ENCODE measurements around the gene KLHL7.

KLHL7 gene

GRCh38 chr7:23105644-23106056 is at the start of gene KLHL7:
Gene KLHL7, plus strand, starts transcription at chr7:23105785. Its CDS starts 242 bp downstream, at chr7:23106027.
- DNase-seq (ENCODE audit: low spot score) = peak; percentile 94

DNA sequence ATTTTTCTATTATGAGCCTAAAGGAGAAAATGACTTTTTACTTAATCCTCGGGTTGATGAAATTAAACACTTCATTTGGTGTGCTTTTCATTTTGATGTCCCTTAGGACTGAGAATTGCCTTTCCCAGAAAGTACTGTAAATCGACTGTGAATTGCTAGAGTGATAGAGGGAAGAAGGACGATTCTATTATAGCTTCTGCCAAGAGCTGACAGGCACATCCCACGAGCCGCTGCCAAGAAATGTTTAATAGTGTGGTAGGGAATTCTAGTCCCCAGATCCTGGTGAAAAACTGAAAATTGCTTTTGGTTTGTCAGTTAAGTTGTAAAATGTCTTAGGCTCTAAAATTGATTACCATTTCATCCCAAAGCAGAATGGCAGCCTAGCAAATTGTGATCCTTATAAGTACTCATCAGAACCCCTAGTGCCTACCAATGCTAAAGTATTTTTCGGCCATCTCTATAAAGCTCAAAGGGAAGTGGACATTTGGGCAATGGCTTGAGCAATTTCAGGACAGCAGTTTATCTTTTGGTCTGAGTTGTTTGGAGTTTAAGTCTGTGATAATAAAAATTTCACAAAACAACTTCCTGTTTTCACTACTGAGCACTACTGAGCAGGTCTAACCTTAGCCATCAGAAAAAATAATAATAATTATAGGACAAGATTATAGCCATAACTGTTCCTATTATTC is 47.0 kb upstream of the KLHL7 start:
- DNase-seq (ENCODE audit: low spot score) = no peak

DNA sequence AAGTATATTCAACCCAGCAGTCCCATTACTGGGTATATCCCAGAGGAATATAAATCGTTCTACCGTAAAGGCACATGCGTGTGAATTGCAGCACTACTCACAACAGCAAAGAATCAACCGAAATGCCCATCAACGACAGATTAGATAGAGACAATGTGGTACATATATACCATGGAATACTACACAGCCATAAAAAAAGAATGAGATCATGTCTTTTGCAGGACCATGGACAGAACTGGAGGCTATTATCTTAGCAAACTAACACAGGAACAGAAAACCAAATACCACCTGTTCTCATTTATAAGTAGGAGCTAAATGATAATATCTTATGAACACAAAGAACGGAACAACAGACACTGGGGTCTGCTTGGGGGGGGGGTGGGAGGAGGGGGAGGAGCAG is 44.3 kb upstream of the KLHL7 start:
- DNase-seq (ENCODE audit: low spot score) = no peak

GRCh38 chr7:23062452-23062851 is 43.1 kb upstream of the KLHL7 start:
- DNase-seq (ENCODE audit: low spot score) = no peak

GRCh38 chr7:23065974-23066373 is 39.6 kb upstream of the KLHL7 start:
- DNase-seq (ENCODE audit: low spot score) = peak; percentile 94

GRCh38 chr7:23067271-23067670 is 38.3 kb upstream of the KLHL7 start:
- DNase-seq (ENCODE audit: low spot score) = no peak

DNA sequence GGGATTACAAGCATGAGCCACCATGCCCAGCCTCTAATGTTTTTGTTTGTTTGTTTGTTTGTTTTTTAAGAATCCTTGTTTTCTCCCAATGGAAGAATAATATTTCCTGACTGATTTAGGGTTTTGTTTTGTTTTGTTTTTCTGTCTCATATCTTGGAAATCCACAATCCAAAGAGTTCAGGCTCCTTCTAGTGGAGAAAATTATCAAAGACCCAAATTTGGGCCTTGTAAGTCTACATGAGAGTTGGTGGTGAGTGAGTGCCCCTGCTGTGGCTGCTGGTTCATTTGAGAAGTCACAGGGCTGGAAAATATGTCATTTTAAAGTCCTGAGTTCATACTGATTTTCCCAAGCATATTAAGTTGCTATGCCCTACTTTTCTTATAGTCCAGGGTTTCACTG is 33.5 kb upstream of the KLHL7 start:
- DNase-seq (ENCODE audit: low spot score) = no peak

DNA sequence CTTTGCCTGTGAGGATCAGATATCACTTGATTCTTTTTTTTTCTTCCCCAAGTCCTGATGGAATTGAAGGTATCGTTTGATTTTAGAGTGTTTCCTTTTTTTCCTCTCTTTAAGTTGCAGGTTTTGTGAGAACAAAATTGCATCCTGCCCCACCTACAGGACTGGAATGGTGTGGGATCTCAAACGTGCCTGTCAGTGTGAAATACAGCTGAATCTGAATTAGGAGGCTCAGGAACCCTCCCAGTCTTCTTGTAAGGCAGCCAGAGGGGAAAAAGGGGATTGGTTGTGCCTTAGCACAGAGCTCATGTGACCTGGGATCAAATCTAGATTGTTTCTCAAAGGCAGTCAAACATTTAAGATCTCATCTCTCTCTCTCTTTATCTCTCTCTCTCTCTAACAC is 32.7 kb upstream of the KLHL7 start:
- DNase-seq (ENCODE audit: low spot score) = no peak

DNA sequence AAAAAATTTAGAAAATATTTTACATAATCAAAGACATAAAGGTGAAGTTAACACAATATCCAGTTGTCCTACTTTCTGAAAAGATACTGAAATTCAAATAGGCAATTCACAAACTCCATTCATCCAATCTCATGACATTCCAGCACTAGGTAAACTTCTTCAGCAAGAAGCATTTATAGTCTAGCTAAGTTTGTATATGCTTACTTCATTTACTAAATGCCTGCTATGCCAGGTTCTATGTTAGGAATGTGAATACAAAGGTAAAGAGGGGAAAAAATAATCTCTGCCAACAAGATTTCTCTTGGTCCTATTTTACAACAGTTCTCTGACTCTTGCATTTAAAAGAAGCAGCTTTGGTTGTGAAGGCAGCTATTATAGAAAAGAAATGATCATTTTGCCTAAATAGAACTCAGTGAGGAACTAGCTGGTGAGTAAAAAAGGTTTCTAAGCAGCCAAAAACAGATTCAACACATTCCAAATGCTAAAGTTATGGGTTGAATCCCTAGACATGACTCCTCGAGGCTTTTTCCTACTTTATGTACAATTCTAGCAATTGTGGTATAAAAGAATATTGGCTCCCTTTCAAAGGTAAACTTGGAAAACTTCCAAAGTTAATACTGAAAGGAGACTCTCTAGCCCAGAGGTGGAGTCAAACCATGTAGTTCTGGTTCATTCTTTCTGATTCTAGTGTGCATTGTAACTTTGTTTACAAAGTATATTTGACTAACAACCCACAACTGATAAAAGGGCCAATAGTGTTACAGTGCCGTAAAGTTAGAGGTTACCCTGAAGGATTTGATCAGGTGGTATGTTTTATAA is 30.9 kb upstream of the KLHL7 start:
- DNase-seq (ENCODE audit: low spot score) = no peak

- DNase-seq (ENCODE audit: low spot score) = no peak
These were observed 30.0 kb upstream of the KLHL7 start for GRCh38 chr7:23075571-23075970.

DNA sequence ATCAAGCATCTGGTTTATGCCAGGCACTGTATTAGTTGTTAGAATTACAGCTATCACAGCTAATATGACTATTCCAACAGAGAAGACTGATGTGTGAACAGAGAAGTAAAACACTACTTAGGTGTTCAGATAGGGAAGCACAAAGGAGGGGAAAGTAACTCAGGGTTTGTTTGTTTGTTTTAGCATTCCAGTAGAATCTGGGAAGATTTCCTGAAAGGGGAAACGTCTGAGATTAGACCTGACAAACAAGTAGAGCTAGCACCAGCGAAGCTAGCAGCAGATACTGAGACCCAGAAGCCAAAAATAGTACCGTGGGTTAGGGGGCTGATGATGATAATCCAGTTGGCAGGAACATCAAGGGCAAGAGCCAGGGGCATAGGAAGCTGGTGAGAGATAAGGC is 28.8 kb upstream of the KLHL7 start:
- peak; percentile 1 for DNase-seq (ENCODE audit: low spot score)

DNA sequence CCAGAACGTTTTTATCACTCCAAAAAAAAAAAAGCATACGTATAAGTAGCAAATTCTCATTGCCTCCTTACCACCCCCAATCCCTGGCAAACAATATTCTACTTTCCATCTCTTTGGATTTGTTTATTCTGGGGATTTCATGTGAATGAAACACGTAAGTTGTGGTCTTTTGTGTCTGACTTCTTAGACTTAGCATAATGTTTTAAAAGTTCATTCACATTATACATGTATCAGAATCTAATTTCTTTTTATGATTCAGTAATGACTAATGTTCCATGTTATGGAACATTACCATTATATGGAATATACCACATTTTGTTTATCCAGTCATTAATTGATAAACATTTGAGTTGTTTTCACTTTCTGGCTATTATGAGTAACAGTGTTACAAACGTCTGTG is 12.5 kb upstream of the KLHL7 start:
- DNase-seq (ENCODE audit: low spot score) = no peak

DNA sequence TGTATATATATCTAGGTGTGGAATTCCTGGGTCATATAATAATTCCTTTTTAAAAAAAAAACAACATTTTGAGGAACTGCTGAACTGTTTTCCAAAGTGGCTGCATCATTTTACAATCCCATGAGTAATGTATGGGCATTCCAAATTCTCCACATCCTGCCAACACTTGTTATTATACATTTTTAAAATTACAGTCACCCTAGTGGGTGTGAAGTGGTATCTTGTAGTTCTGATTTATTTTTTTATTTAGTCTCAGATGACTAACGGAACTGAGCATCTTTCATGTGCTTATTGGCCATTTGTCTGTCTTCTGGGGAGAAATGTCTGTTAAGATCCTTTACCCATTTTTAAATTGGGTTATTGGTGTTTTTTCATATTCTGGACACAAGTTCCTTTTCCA is 12.0 kb upstream of the KLHL7 start:
- DNase-seq (ENCODE audit: low spot score) = peak; percentile 8

- no peak for DNase-seq (ENCODE audit: low spot score)
These were observed 8.9 kb upstream of the KLHL7 start for GRCh38 chr7:23096518-23097290.

DNA sequence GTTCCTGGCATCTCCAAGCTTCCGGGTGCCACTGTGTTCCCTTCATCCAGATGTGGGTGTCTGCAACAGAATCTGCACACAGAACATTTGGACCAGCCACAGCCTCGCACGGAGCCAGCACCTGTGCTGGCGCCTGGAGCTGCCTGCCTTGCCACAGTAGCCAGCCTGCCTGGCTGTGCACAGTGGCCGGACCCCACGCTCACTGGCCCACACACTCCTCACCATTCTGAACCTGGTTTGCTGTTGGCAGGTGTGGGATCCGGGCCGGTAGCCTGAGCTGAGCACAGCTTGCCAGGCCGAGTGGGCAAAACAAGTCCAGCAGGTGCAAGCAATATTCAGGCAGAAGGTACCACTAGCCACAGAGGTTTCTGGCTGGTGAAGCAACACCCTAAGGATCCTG is 7.6 kb upstream of the KLHL7 start:
- no peak for DNase-seq (ENCODE audit: low spot score)

GRCh38 chr7:23098460-23098859 is 7.1 kb upstream of the KLHL7 start:
- DNase-seq (ENCODE audit: low spot score) = no peak

DNA sequence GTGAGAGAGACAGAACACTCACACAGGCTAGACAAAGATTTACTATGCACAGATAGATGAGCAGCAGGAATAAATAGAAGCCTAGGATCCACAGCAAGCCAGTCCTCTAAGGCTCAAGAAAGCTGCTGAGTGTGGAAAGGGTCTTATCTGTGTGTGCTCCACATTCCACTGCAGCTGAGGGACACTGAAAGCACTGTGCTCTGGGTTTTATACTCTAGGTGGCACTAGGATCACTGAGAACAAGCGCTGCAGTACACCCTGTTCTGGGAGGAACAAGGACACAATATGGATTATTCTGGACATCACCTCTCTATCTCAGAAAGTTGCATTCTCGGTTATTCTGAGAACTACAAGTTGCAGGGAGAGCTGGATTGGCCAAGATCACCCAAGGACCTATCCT is 4.9 kb upstream of the KLHL7 start:
- no peak for DNase-seq (ENCODE audit: low spot score)

DNA sequence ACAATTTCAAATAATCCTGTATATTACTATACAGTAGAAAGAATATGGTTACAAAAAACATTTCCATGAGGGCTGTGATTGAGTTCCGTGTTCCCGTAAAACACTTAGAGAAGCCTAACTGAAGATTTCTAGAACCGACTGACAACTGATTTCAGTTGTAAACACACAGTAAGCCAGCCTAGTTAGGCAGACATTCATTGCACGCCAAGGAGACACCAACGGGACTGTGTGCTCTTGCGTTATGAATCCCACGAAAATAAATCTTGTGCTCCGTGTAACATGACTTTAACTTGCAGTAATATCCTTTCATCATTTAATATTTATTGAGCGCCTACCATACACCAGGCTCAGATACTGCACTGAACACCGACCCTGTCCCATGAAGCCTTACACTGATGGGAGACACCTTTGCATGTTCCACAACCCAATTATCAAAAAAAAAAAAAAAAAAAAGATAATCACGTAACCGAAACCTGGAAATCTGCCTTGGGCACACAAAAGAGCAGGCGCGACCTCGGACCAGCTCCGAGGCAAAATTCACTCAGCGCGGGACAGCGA is 420 bp upstream of the KLHL7 start:
- no peak for DNase-seq (ENCODE audit: low spot score)

- DNase-seq (ENCODE audit: low spot score) = peak; percentile 53
These were observed 655 bp downstream of the KLHL7 start for GRCh38 chr7:23106057-23106822.

DNA sequence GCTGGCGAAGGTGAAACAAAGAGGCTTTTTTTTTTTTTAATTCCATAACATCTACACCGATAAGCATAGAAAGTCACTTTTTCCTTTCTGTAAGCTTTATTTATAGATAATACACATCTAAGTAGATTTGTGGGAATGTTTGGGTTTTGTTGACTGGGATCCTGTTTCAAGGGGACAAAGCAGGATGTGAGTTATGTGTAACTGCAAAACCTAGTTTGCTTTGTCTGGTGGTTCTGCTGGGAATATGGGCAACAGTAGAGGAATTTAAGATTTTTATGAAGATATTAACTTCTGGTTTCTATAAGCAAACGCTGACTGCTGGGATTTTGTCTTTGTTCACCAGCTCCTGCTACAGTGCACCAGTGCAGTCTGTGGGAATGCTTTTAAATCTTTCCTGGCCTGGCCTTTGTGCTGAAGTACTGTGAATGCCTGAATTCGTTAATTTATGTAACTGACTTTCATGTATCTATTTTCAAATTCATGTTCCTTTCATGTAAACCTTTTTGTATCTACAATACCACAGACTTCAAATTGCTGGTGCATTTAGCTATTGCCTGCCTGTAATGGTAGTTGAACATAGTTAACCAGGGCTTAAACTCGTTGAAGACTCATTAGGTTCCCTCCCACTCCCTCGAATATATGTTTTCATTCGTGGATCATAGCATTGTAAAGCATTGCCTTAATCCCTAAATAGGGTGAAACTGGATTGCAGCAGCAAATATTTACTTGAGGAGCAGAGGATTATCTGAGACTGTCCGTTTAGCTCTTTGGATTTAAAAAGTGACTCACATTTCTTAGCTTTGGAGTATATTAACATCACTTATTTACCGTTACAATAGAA is 1.5 kb downstream of the KLHL7 start:
- DNase-seq (ENCODE audit: low spot score) = peak; percentile 21

- DNase-seq (ENCODE audit: low spot score) = no peak
These were observed 2.2 kb downstream of the KLHL7 start for GRCh38 chr7:23107781-23108180.

Data from kidney tubule cell (primary cell).